HG02571 (cell line): ENCODE data around the gene MYRFL.

ENCODE experiments used
- ATAC-seq: cut with Tn5 transposase; IDR thresholded peaks from one replicate; pipeline ENCODE4 v1.9.1; 2021; ENCODE audit warnings: mild to moderate bottlenecking, moderate library complexity; ENCODE audit not compliant: unreplicated experiment

Gene MYRFL

GRCh38 chr12:69896653-69897381 lies 71.8 kb downstream of the MYRFL start:
- ATAC-seq, result no peak

GRCh38 chr12:69897744-69898143 lies 72.7 kb downstream of the MYRFL start:
- ATAC-seq, result no peak

- ATAC-seq, result no peak
Measured at GRCh38 chr12:69898236-69898635, 73.2 kb downstream of the MYRFL start.

DNA sequence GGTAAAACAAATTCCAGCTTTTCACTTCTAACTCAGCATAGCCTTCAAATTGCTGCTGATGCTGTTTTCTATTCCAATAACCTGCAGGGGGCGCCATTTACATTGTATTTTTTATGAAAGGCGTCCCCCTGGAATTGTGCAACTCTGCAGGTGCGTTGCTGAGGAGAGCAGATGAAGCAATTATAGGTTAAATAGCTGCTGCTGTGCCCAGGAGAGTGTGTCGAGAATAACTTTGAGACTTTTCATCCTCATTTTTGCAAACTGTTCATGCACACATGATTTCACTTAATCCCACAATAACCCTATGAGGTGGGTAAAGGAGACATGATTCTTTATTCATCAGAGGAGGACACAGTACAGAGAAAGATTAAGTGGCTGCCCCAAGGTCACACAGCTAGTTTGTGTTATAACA lies 75.7 kb downstream of the MYRFL start:
- no peak for ATAC-seq

DNA sequence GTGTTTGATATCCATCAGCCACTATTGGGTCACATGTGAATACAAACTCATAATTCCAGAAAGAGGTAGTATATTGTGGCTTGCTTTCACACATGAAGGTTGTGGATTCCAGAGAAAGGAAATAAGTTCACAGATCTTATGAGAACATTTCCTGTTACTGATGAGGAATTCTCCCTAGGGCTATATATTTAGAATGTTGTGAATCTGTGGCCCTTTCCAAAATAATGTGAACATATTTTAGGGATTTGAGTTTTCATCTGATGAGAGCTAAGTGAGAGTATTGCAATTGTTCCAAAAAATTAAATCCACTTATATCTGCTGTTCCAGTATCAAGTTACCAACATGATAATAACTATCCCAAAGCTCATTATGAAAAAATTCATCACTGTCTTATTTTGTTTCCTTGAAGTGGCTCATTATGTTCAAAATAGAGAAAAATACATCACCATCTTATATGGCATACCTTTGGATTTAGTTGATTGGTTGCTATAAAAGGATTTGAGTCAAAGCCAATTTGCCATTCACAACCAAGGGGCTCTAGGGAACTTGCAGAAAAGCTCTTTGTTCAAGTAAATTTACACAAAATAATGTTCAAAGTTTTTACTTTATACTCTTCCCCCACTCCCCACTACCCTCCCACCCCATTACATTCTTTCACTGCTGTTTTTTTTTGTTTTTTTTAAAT lies 76.3 kb downstream of the MYRFL start:
- ATAC-seq, result no peak

- no peak for ATAC-seq
Measured at GRCh38 chr12:69903548-69903947, 78.5 kb downstream of the MYRFL start.

DNA sequence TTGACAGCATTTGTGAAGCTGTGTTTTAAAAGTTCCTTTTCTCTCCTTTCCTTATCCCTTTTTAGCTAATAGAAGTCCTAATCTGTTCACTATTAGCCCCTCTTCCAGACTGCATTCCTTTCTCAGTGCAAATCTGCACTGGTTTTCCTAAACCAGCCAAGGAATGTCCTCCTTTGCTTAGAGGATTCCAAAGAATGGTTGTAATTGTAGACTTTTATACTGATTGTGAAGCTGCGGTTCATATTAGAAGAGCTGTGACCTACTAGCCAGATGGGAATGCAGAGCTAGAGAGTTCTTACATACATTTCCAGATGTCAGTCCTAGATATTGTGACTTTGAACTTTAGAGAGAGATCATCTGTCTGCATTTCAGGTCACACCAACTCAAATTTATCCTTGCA lies 79.8 kb downstream of the MYRFL start:
- ATAC-seq, result no peak

DNA sequence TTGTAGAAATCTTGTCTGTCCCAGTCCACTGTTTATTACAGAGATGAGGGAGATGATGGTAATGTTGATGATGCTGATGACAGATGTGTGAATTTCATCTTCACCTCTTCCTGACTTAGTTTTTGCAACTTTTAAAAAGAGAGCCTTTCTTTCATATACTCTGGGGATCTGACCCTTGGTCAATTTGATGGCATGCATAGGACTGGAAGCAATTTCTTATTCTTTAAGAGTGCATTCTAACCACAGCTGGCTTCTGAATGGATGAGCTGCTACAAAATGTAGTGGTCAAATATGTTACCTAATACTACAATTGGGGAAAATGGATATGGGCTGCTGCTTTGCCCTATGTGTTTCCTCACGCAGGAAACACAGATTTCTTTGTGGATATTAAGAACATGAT lies 80.8 kb downstream of the MYRFL start:
- no peak for ATAC-seq

DNA sequence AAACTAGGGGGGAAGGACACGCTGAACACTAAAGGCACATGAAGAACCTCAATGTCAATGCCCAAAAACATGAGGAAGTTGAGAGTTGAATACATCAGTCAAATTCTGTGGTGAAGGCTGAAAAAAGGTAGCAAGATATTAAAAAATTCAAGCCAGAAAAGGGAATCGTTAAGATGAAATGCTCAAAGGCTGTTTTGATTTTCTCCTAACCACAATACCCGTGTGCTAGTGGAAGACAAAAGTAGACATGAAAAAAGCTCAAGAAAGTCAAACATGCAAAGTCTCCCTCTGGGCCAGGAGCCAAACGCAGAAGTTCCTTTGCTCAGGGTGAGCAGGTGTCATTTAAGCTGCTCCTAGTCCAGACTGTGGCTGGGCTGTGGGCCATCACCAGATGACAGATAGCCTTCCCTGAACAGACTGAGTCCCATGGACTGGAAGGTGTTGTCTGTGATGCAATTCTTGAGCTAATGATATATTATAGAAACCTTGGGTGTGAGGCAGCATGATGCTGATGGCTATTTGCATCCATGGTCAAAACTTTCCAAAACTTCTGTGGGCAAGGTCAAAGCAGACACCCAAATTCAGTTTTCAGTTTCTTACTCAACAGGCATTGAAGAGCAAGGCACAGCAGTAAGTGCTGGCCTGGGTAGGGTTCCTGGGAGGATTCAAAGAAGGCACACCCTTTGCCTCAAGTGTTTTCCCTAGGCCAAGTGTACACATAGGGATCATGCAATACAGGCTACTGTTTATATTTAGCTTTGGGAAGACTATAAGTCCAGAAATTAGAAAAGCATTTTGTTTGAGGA lies 81.6 kb downstream of the MYRFL start:
- peak; percentile 90 for ATAC-seq

DNA sequence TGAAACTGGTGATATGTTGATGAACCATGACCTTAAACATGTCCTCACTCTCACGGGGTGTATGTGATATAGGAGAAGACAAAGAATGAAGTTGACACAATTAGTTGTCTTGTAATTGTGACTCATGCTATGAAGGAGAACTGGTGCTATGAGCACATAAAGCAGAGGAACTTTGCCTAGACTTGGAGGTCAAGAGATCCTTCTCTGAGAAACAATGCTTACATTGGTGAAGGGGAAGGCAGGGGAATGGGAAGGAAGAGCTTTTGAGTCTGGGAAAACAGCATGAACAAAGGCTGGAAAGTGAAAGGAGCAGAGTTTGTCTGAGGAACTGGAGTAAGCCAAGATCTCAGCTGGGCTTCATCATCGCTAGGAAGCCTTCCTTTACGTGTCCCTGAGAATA lies 83.2 kb downstream of the MYRFL start:
- ATAC-seq, result no peak

DNA sequence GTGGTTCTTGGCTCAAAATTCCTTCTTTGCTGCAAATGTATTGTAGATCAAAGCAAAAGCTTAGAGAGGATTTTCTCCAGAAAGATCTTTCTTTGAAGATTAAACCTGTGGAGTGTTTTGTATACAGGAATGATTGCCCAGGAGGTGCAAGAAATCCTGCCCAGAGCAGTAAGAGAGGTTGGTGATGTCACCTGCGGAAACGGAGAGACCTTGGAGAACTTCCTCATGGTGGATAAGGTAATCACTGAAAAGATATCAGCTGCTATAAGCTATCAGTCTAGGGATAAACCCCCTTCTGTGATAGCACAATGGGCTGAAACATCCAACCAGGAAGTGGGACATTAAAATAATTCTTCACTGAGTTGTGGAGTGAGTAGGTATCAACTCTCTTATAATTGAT lies 85.7 kb downstream of the MYRFL start:
- no peak for ATAC-seq

GRCh38 chr12:69913526-69913925 lies 88.5 kb downstream of the MYRFL start:
- ATAC-seq, result no peak

GRCh38 chr12:69915964-69916363 lies 90.9 kb downstream of the MYRFL start:
- ATAC-seq, result no peak

DNA sequence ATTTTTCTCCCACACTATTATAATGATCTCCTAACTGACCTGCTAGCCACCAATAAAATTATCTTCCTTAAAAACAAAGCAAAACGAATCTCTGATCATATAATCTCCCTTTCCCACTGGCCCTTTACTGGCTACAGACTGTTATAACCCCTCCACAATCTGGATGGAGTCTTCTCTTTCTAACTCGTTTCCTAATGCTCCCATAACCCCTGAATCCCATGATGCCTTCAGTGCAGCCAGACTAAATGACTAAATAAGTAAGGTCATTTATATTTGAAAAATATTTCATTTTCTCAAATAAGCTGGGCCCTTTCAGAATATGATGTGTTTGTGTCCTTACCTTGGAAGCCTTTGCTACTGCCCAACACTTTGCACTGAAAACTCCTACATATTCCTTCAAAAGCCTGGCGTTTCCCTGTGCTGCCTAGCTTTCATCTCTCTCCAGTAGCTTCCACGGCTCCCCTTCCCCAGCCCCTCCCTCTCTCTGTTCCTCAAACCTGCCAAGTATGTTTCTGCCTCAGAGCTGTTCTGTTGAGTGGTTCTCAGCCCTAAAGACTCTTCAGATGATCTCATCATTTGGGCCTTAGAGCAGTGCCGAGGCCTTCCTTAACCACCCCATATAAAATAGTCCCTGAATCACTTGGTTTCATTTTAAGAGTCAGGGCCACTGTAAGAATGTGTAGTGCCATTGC lies 91.7 kb downstream of the MYRFL start:
- no peak for ATAC-seq

DNA sequence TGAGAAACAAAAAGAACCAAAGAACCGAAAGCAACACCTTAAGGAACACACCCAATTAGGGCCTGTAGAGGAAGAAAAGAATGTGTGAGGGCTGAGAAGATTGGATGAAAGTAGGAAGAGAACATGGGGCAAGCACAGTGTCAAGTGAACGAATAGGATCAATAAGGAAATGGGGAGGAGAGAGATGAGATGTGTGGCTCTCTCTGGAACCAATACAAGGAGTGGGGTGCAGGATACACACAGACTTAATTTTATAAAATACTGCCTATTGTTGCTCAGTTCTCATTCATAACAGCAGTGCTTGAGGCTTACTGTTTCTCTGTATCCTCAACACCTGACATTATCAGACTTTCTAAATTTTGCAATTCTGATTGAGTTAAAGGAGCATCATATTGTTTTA lies 93.3 kb downstream of the MYRFL start:
- no peak for ATAC-seq

DNA sequence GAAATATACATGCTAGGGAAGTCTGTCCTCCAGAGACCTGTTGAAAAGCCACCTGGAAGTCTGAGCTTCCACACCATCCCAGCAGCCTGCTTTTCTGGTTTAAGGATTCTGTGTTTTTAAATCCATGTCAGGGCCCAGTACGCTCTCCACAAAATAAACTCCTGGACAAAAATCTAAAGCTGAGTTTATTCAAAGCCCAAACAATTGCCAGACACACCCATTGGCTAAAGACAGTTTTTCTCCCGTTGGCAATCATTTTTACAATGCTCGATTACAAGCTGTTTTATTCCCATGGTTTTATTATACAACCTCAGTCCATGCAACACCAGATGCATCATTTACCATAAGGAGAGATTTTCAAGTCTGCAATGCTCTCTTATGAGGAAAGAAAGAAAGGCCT lies 94.5 kb downstream of the MYRFL start:
- ATAC-seq, result no peak

GRCh38 chr12:69921831-69922230 lies 96.8 kb downstream of the MYRFL start:
- no peak for ATAC-seq

DNA sequence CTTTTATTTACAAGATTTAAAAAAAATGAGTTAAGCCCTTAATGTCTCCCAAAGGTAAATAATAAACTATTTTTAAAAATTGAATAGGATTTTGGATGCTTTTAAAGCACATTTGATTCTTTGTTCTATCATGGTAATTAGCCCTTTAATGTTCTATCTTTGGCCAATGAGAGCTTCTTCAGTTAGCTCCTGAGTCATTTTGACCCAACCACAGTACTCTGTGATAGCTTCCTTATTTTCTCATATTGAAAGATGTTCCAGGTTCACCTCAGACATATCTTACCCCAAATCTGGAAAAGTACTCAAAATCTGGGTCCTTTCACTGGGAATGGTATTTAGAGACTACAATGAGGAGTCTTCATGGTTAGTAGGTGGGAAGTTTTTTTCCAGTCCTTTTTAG lies 98.0 kb downstream of the MYRFL start:
- ATAC-seq, result no peak

DNA sequence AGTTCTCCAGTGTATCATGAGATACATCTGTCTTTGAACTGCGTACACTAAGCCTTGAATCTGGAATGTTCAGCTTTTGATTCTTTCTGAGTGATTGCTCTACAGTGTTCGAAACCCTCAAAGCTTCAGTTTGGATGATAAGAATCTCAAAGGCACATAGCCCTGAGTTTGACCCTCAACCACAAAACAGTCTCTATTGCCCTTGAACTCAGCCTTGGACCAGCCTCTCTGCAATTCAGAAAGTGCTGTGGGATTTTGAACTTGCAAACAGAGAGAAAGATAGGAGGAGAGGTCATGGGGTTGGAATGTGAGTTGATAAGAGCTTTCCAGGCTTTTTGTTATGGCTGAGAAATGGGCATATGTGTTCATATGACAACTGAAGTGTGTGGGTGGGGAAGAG lies 100.3 kb downstream of the MYRFL start:
- ATAC-seq, result no peak

DNA sequence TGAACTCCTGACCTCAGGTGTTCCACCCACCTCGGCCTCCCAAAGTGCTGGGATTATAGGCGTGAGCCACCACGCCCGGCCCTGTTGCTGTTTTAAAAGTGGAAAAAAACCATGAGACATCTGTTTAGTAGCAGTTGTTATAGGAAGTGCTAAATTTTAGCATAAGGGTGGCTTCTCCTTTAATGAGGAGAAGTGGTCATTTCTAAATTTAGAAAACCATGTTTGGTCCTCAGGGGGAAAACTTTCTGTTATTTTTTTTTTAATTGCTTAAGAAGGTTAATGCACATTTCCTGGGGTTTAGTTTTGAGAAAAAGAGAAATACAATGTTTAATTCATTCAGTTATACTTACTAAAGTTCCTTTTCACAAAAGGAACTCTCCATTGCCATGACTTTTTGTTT lies 102.1 kb downstream of the MYRFL start:
- no peak for ATAC-seq

DNA sequence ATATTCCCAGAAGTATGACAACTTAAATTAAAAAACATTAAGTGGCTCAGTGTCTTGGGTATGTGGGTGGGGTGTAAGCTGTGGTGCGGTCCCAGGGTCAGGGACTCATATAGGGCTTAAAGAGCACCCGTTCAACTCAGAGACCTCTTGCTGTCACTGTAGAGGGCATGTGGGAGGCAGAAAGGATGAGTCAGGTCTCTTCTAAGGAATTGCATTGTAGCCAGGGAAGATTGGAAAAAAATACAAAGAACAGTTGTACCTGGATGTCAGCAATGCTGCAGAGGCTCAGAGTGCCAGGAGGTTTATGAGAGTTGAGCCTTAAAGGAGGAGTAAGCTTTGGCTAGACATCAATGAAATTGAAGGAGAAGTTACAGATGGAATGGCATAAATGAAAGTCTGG lies 104.1 kb downstream of the MYRFL start:
- ATAC-seq, result no peak
